K562 (cell line): ENCODE measurements around the gene SLC36A2. TPM values are rescaled to one million over a fixed set of nuclear protein-coding genes. Genes with fewer than 3 reads are reported as not detected.

Source experiments
- ATAC-seq: fragments of 200-7000 bp; cut with Tn5 transposase; 3 replicates; pipeline ENCODE4 v1.9.1; 2020; ENCODE audit warnings: moderate library complexity
- BruUV-seq: library from RNA; stranded (reverse); fragments of 400-500 nt; replicated peaks from 2 replicates; lab custom pipeline; 2021; lab: Mats Ljungman, UMichigan
- CTCF ChIA-PET: fragments of 300-600 bp; formaldehyde crosslinking; extraction: SDS; loops from one replicate; lab custom pipeline; 2021; ENCODE audit warnings: low intra/inter-chr PET ratio; lab: Yijun Ruan, JAX
- POLR2A ChIA-PET: fragments of 300-600, 350-650 bp; sonication (Branson Sonifier 250); formaldehyde crosslinking; extraction: SDS; loops from one replicate; lab custom pipeline; 2021; ENCODE audit warnings: antibody characterized with exemption, inconsistent platforms; lab: Yijun Ruan, JAX
- DNase-seq, 4 experiments: peaks; one replicate each; pipeline versions ENCODE4 v3.0.0 to v3.0.0-alpha.2; 2011 to 2018; ENCODE audit warnings: low spot score in 3 of 4, mixed read lengths in 3 of 4; ENCODE audit errors: extremely low read depth in 1 of 4
- FAIRE-seq: peaks from 2 replicates; lab custom pipeline; 2011; peaks lifted over from hg19 to GRCh38; lab: Jason Lieb, UNC
- H2AFZ ChIP-seq: 2 replicates; pipeline ENCODE4 v1.6.0; 2011; ENCODE audit warnings: low read depth, low read length, control low read depth, inconsistent platforms
- H3K27ac ChIP-seq: fragments of 200-600 bp; 3 replicates; pipeline ENCODE4 v1.8.0; 2011; ENCODE audit warnings: low read depth, mild to moderate bottlenecking, control low read depth, inconsistent platforms, low read length, moderate library complexity, mixed read lengths; ENCODE audit errors: extremely low read depth
- H3K27me3 ChIP-seq, 2 experiments: fragments of 300-600 bp in 1 of 2; 2 replicates in 1 of 2; 3 replicates in 1 of 2; pipeline versions ENCODE4 v1.6.0 to v1.8.0; 2011; ENCODE audit warnings: inconsistent platforms in 2 of 2, low read length in 2 of 2, mild to moderate bottlenecking in 1 of 2, mixed read lengths in 1 of 2, moderate library complexity in 1 of 2; ENCODE audit not compliant: control insufficient read depth in 2 of 2, insufficient read depth in 2 of 2
- H3K36me3 ChIP-seq: fragments of 300-600 bp; 3 replicates; pipeline ENCODE4 v1.8.0; 2011; ENCODE audit warnings: mild to moderate bottlenecking, low read length, inconsistent platforms; ENCODE audit not compliant: control insufficient read depth, insufficient read depth
- H3K4me1 ChIP-seq, 2 experiments: fragments of 200-600 bp in 1 of 2; replicated peaks in 1 of 2; 2 replicates in 1 of 2; 3 replicates in 1 of 2; pipeline versions ENCODE4 v1.5.1 to v1.8.0; 2011; ENCODE audit warnings: inconsistent platforms in 2 of 2, low read length in 2 of 2, mild to moderate bottlenecking in 1 of 2, mixed read lengths in 1 of 2, moderate library complexity in 1 of 2; ENCODE audit not compliant: control insufficient read depth in 2 of 2, insufficient read depth in 2 of 2
- H3K4me2 ChIP-seq: 2 replicates; pipeline ENCODE4 v1.6.1; 2011; ENCODE audit warnings: low read length, control low read depth, inconsistent platforms, mixed read lengths; ENCODE audit not compliant: insufficient read depth
- H3K4me3 ChIP-seq: fragments of 200-600 bp; sonication (generic), shearing (Covaris generic); 2 replicates; pipeline ENCODE4 v1.5.1; 2016; ENCODE audit warnings: control low read depth, inconsistent platforms
- H3K79me2 ChIP-seq: fragments of 200-600 bp; 3 replicates; pipeline ENCODE4 v1.8.0; 2011; ENCODE audit warnings: low read length, inconsistent platforms; ENCODE audit not compliant: control insufficient read depth, insufficient read depth
- H3K9ac ChIP-seq, 2 experiments: 2 replicates each; pipeline versions ENCODE4 v1.6.0 to v1.6.1; 2011; ENCODE audit warnings: low read depth in 2 of 2, low read length in 2 of 2, control low read depth in 1 of 2, inconsistent platforms in 1 of 2, mild to moderate bottlenecking in 1 of 2, mixed read lengths in 1 of 2; ENCODE audit not compliant: insufficient read depth in 1 of 2
- H3K9me1 ChIP-seq: one replicate; pipeline ENCODE4 v1.6.0; 2011; ENCODE audit warnings: inconsistent platforms, mild to moderate bottlenecking, low read length, moderate library complexity; ENCODE audit not compliant: control insufficient read depth, insufficient read depth
- H3K9me3 ChIP-seq: replicated peaks from 2 replicates; pipeline ENCODE4 v1.5.1; 2011; ENCODE audit warnings: low read depth, low read length, inconsistent platforms; ENCODE audit not compliant: control insufficient read depth, insufficient read depth
- H4K20me1 ChIP-seq: replicated peaks from 2 replicates; pipeline ENCODE4 v1.6.1; 2011; ENCODE audit warnings: low read length, inconsistent platforms, mixed read lengths; ENCODE audit not compliant: control insufficient read depth, insufficient read depth
- RBM25 ChIP-seq: fragments of 200-400 bp; formaldehyde crosslinking; IDR thresholded peaks from 2 replicates; pipeline ENCODE4 v1.6.1; 2018; ENCODE audit warnings: low read length, low read depth, moderate library complexity; ENCODE audit not compliant: severe bottlenecking
- TSC22D4 ChIP-seq: fragments of 450-650 bp; IDR thresholded peaks from 2 replicates; pipeline ENCODE4 v1.6.1; 2016; ENCODE audit warnings: missing genetic modification characterization, missing biosample characterization, control low read depth
- ZBTB12 ChIP-seq: fragments of 250-450 bp; sonication (Bioruptor Pico); IDR thresholded peaks from 2 replicates; pipeline ENCODE4 v1.4.0; 2020
- ZFP36 ChIP-seq: fragments of 150-350 bp; IDR thresholded peaks from 2 replicates; pipeline ENCODE4 v1.6.1; 2018; ENCODE audit warnings: low read length, low read depth; ENCODE audit not compliant: partially characterized antibody
- ZNF146 ChIP-seq: IDR thresholded peaks from one replicate; pipeline ENCODE4 v1.6.1; 2018; ENCODE audit warnings: missing compliant biosample characterization; ENCODE audit not compliant: unreplicated experiment
- WGBS: fragments of 100-300 bp; shearing (Covaris generic); methylation state at CpG from one replicate; pipeline ENCODE4 v1.1.6; 2016; ENCODE audit warnings: low coverage, mixed read lengths; ENCODE audit not compliant: insufficient coverage; ENCODE audit errors: missing lambda C conversion rate; 5-methylcytosine and 5-hydroxymethylcytosine counted together
- in situ Hi-C: fragments of 300-500 bp; cut with MboI; formaldehyde crosslinking; loops from 4 replicates; pipeline ENCODE4 v1.15.0; 2018; ENCODE audit warnings: inconsistent platforms, mixed read lengths
- intact Hi-C: fragments of 100-400 bp; cut with micrococcal nuclease; formaldehyde crosslinking; loops from 2 replicates; pipeline ENCODE4 v1.14.2; 2022
- polyA plus RNA-seq, 8 experiments: library from polyadenylated mRNA; depleted of rRNA in 4 of 8; stranded (reverse) in 5 of 8; unstranded in 3 of 8; fragments of >200 nt; fragmentation: Nextera tagmentation in 2 of 8; fragmentation: Illumina TruSeq in 1 of 8; extraction: Ambion mirVana in 2 of 8; extraction: Trizol in 1 of 8; gene quantifications; 2 replicates each; pipeline versions ENCODE4 v1.2.1 to v1.2.3, GENCODE V29; 2011 to 2014; ENCODE audit warnings: inconsistent platforms in 1 of 8, missing spikeins in 1 of 8
- total RNA-seq, 7 experiments: library from RNA; depleted of rRNA in 6 of 7; stranded (reverse); fragments of >200 nt in 6 of 7; fragmentation: Illumina TruSeq in 2 of 7; extraction: Trizol in 2 of 7; gene quantifications; 2 replicates each; pipeline versions ENCODE4 v1.2.1 to v1.2.3, GENCODE V29; 2011 to 2021; ENCODE audit warnings: low replicate concordance in 1 of 7
- TF ChIP-seq, protein P1 (sequence below): sonication (generic); formaldehyde crosslinking; IDR thresholded peaks from 2 replicates; pipeline ENCODE4 v1.9.0; 2022; ENCODE audit warnings: mild to moderate bottlenecking, missing genetic modification reagents
- TF ChIP-seq, protein P2 (sequence below): sonication (generic); formaldehyde crosslinking; IDR thresholded peaks from 2 replicates; pipeline ENCODE4 v1.8.1; 2022; ENCODE audit warnings: missing genetic modification reagents
- TF ChIP-seq, protein P3 (sequence below): sonication (generic); formaldehyde crosslinking; IDR thresholded peaks from 2 replicates; pipeline ENCODE4 v1.8.0; 2022; ENCODE audit warnings: mild to moderate bottlenecking, missing genetic modification reagents

Gene SLC36A2
- total and polyA plus RNA-seq, 9 of the 15 experiments (the other 6 are each of a cell fraction or from before 2014, with no cell fraction given) = not detected

DNA sequence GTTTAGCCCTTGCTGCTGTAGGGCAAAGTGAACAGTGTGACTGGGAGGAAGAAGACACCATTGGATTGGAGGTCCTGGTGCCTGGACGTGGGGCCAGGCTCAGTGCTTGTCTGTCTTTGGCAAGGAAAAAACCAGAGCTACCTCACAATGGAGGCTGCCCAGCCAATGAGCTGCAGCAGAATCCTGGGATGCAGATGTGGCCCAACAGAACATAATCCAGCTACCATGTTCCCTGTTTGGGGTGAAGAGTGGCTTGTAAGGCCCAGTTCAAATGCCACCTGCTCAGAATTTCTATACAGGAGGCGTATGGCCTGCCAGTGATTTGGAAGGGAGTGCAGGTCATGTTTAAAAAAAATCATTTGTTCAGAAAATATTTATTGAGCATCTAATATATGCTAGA lies 43.7 kb downstream of the SLC36A2 start, which contains the start of gene SLC36A3:
Gene SLC36A3, minus strand, starts transcription at position 101 of the 400 bp plus-strand sequence. CDS start 412 bp downstream, outside the sequence.
- in situ Hi-C loops = no loop called here
- ChIA-PET POLR2A (no interaction called here), CTCF (no interaction called here)
- H4K20me1 ChIP-seq = no peaks in the 10 kb centered on the region
- no peak within 1 kb of the TSS for H2AFZ ChIP-seq
- no peak within 1 kb of the TSS for H3K4me2 ChIP-seq
- no peak within 1 kb of the TSS for H3K4me3 ChIP-seq
- BruUV-seq = no TSS peak
- no peaks in the 10 kb centered on the region for H3K9me3 ChIP-seq
- 0% methylated on average over 2 of the region's 2 CpGs for whole genome bisulfite sequencing
- DNase-seq (no peak), ATAC-seq (no peak), FAIRE-seq (no peak)
- H3K36me3 ChIP-seq = no peaks in the 10 kb centered on the region
- no peaks in the 10 kb centered on the region for H3K79me2 ChIP-seq
- H3K27me3 ChIP-seq = peaks cover 13 to 21% of the 10 kb centered on the region in 2 experiments
- H3K4me1 ChIP-seq = no peaks in the 10 kb centered on the region; a peak in 1 of 5 replicates
- H3K9me1 ChIP-seq = no peaks in the 10 kb centered on the region
- no peak within 1 kb of the TSS for H3K27ac ChIP-seq
- intact Hi-C loops = no loop called here
- H3K9ac ChIP-seq = no peak within 1 kb of the TSS
- TF ChIP-seq ZFP36 = no peak
- TF ChIP-seq, protein P1, sequence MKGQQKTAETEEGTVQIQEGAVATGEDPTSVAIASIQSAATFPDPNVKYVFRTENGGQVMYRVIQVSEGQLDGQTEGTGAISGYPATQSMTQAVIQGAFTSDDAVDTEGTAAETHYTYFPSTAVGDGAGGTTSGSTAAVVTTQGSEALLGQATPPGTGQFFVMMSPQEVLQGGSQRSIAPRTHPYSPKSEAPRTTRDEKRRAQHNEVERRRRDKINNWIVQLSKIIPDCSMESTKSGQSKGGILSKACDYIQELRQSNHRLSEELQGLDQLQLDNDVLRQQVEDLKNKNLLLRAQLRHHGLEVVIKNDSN (CRISPR knock-in tag) = no peak
- TF ChIP-seq ZNF146 (CRISPR knock-in tag) = no peak
- TF ChIP-seq RBM25 = no peak
- TF ChIP-seq ZBTB12 (CRISPR knock-in tag) = no peak
- TF ChIP-seq TSC22D4 = no peak
- TF ChIP-seq, protein P2, sequence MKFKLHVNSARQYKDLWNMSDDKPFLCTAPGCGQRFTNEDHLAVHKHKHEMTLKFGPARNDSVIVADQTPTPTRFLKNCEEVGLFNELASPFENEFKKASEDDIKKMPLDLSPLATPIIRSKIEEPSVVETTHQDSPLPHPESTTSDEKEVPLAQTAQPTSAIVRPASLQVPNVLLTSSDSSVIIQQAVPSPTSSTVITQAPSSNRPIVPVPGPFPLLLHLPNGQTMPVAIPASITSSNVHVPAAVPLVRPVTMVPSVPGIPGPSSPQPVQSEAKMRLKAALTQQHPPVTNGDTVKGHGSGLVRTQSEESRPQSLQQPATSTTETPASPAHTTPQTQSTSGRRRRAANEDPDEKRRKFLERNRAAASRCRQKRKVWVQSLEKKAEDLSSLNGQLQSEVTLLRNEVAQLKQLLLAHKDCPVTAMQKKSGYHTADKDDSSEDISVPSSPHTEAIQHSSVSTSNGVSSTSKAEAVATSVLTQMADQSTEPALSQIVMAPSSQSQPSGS (CRISPR knock-in tag) = no peak
- TF ChIP-seq, protein P3, sequence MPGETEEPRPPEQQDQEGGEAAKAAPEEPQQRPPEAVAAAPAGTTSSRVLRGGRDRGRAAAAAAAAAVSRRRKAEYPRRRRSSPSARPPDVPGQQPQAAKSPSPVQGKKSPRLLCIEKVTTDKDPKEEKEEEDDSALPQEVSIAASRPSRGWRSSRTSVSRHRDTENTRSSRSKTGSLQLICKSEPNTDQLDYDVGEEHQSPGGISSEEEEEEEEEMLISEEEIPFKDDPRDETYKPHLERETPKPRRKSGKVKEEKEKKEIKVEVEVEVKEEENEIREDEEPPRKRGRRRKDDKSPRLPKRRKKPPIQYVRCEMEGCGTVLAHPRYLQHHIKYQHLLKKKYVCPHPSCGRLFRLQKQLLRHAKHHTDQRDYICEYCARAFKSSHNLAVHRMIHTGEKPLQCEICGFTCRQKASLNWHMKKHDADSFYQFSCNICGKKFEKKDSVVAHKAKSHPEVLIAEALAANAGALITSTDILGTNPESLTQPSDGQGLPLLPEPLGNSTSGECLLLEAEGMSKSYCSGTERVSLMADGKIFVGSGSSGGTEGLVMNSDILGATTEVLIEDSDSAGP (CRISPR knock-in tag) = no peak
